SK-N-SH (cell line): ENCODE measurements around the gene FAM221B. TPM values are rescaled to one million over a fixed set of nuclear protein-coding genes. Genes with fewer than 3 reads are reported as not detected.

Experiments used
- CTCF ChIA-PET: fragments of 300-600, 350-600 bp; formaldehyde crosslinking; extraction: SDS; loops from one replicate; lab custom pipeline; 2021; lab: Yijun Ruan, JAX
- POLR2A ChIA-PET: fragments of 350-600 bp; sonication (Branson Sonifier 250); formaldehyde crosslinking; extraction: SDS; loops from one replicate; lab custom pipeline; 2020; ENCODE audit warnings: antibody characterized with exemption, inconsistent platforms; lab: Yijun Ruan, JAX
- DNase-seq: peaks from one replicate; pipeline ENCODE4 v3.0.0; 2012
- H2AFZ ChIP-seq: fragments of 200-600 bp; sonication (generic); 2 replicates; pipeline ENCODE4 v1.8.1; 2016; ENCODE audit warnings: antibody characterized with exemption, mild to moderate bottlenecking, low read depth
- H3F3A ChIP-seq: fragments of 200-600 bp; sonication (generic); replicated peaks from 2 replicates; pipeline ENCODE3; 2016; ENCODE audit warnings: antibody characterized with exemption, mild to moderate bottlenecking; ENCODE audit not compliant: insufficient read depth
- H3K27ac ChIP-seq, 2 experiments: fragments of 200-500 bp in 1 of 2; fragments of 200-600 bp in 1 of 2; sonication (Bioruptor generic) in 1 of 2; sonication (generic), shearing (Covaris generic) in 1 of 2; 2 replicates each; pipeline versions ENCODE4 v1.5.1 to v1.6.1; 2014 to 2016; ENCODE audit warnings: low read depth in 2 of 2, inconsistent platforms in 1 of 2, low read length in 1 of 2, mild to moderate bottlenecking in 1 of 2, mixed read lengths in 1 of 2
- H3K27me3 ChIP-seq: fragments of 200-600 bp; sonication (generic), shearing (Covaris generic); 2 replicates; pipeline ENCODE4 v1.6.1; 2016; ENCODE audit warnings: mixed run types; ENCODE audit not compliant: insufficient read depth
- H3K36me3 ChIP-seq, 2 experiments: fragments of 200-500 bp in 1 of 2; fragments of 200-600 bp in 1 of 2; sonication (Bioruptor generic) in 1 of 2; sonication (generic) in 1 of 2; replicated peaks in 1 of 2; 2 replicates each; pipeline versions ENCODE3 to v1.5.1; 2014 to 2016; ENCODE audit warnings: low read length in 1 of 2, mild to moderate bottlenecking in 1 of 2; ENCODE audit not compliant: insufficient read depth in 2 of 2, control insufficient read depth in 1 of 2
- H3K4me1 ChIP-seq, 2 experiments: fragments of 200-500 bp in 1 of 2; fragments of 200-600 bp in 1 of 2; sonication (Bioruptor generic) in 1 of 2; sonication (generic), shearing (Covaris generic) in 1 of 2; 2 replicates each; pipeline versions ENCODE4 v1.5.1 to v1.6.1; 2014 to 2016; ENCODE audit warnings: low read depth in 1 of 2, low read length in 1 of 2, mixed run types in 1 of 2; ENCODE audit not compliant: insufficient read depth in 2 of 2, control insufficient read depth in 1 of 2
- H3K4me2 ChIP-seq: fragments of 200-600 bp; sonication (generic), shearing (Covaris generic); 2 replicates; pipeline ENCODE4 v1.6.1; 2017; ENCODE audit warnings: mixed run types
- H3K4me3 ChIP-seq, 2 experiments: fragments of 200-500 bp in 1 of 2; fragments of 200-600 bp in 1 of 2; sonication (Bioruptor generic) in 1 of 2; sonication (generic), shearing (Covaris generic) in 1 of 2; 2 replicates each; pipeline versions ENCODE4 v1.5.1 to v1.8.1; 2014 to 2016; ENCODE audit warnings: low read depth in 2 of 2, inconsistent platforms in 1 of 2, low read length in 1 of 2, mild to moderate bottlenecking in 1 of 2, mixed read lengths in 1 of 2, moderate library complexity in 1 of 2
- H3K79me2 ChIP-seq: fragments of 200-600 bp; sonication (generic); 2 replicates; pipeline ENCODE4 v1.8.1; 2017; ENCODE audit warnings: mild to moderate bottlenecking; ENCODE audit not compliant: insufficient read depth
- H3K9ac ChIP-seq: fragments of 200-600 bp; sonication (generic); 2 replicates; pipeline ENCODE4 v1.6.1; 2017; ENCODE audit warnings: mixed run types
- H3K9me2 ChIP-seq: fragments of 200-600 bp; sonication (generic); 2 replicates; pipeline ENCODE4 v1.6.1; 2017; ENCODE audit warnings: mixed run types
- H3K9me3 ChIP-seq: fragments of 200-600 bp; sonication (generic); 2 replicates; pipeline ENCODE4 v1.6.1; 2017; ENCODE audit warnings: mixed run types, mild to moderate bottlenecking, moderate library complexity
- H4K20me1 ChIP-seq: fragments of 200-600 bp; sonication (generic); 2 replicates; pipeline ENCODE4 v1.6.1; 2017; ENCODE audit warnings: mild to moderate bottlenecking, mixed run types; ENCODE audit not compliant: insufficient read depth
- CHD2 ChIP-seq: fragments of 150-350 bp; IDR thresholded peaks from 2 replicates; pipeline ENCODE4 v1.6.1; 2018; ENCODE audit warnings: low read length; ENCODE audit not compliant: partially characterized antibody
- FOSL2 ChIP-seq: IDR thresholded peaks from 2 replicates; pipeline ENCODE4 v1.4.0; 2012; ENCODE audit warnings: low read depth, mild to moderate bottlenecking, moderate library complexity, borderline replicate concordance
- FOXM1 ChIP-seq: IDR thresholded peaks from 2 replicates; pipeline ENCODE4 v1.4.0; 2012; ENCODE audit warnings: low read depth, mild to moderate bottlenecking
- GATA2 ChIP-seq: sonication (generic); formaldehyde crosslinking; IDR thresholded peaks from 2 replicates; pipeline ENCODE4 v1.5.0; 2020; ENCODE audit warnings: mild to moderate bottlenecking, missing genetic modification reagents
- MXI1 ChIP-seq: IDR thresholded peaks from 2 replicates; pipeline ENCODE4 v1.6.1; 2012; ENCODE audit warnings: mild to moderate bottlenecking, low read depth, low read length, improper control_type of control experiment
- NFIC ChIP-seq: IDR thresholded peaks from 2 replicates; pipeline ENCODE4 v1.4.0; 2012; ENCODE audit warnings: borderline replicate concordance
- RAD21 ChIP-seq: IDR thresholded peaks from 2 replicates; pipeline ENCODE4 v1.6.1; 2012; ENCODE audit warnings: mild to moderate bottlenecking, low read length
- RCOR1 ChIP-seq: fragments of 150-350 bp; IDR thresholded peaks from 2 replicates; pipeline ENCODE4 v1.6.1; 2017; ENCODE audit warnings: antibody characterized with exemption, low read length
- RXRA ChIP-seq: IDR thresholded peaks from 2 replicates; pipeline ENCODE4 v1.4.0; 2012; ENCODE audit warnings: low read depth, mild to moderate bottlenecking, borderline replicate concordance
- SMC3 ChIP-seq: IDR thresholded peaks from 2 replicates; pipeline ENCODE4 v1.6.1; 2012; ENCODE audit warnings: low read depth, low read length, improper control_type of control experiment
- TAF1 ChIP-seq: IDR thresholded peaks from 2 replicates; pipeline ENCODE4 v1.6.1; 2012; ENCODE audit warnings: low read depth, mild to moderate bottlenecking, low read length, moderate library complexity, borderline replicate concordance
- TEAD4 ChIP-seq: IDR thresholded peaks from 2 replicates; pipeline ENCODE4 v1.4.0; 2012; ENCODE audit warnings: mild to moderate bottlenecking, borderline replicate concordance; ENCODE audit not compliant: insufficient read depth
- WGBS: methylation state at CpG from one replicate; pipeline ENCODE4 v1.1.6; 2017; ENCODE audit warnings: low lambda C conversion rate; 5-methylcytosine and 5-hydroxymethylcytosine counted together
- polyA plus RNA-seq, 3 experiments: library from polyadenylated mRNA; depleted of rRNA; stranded (reverse); fragments of >200 nt; gene quantifications; 2 replicates each; pipeline ENCODE4 v1.2.3, GENCODE V29; 2012
- TF ChIP-seq, protein P1 (sequence below): IDR thresholded peaks from 2 replicates; pipeline ENCODE4 v1.4.0; 2012; ENCODE audit warnings: low read depth, borderline replicate concordance
- TF ChIP-seq, protein P2 (sequence below): fragments of 200-600 bp; sonication (generic); IDR thresholded peaks from 2 replicates; pipeline ENCODE4 v1.6.1; 2017; ENCODE audit warnings: antibody characterized with exemption, mild to moderate bottlenecking, moderate library complexity
- TF ChIP-seq, protein P3 (sequence below): IDR thresholded peaks from 2 replicates; pipeline ENCODE4; 2012
- TF ChIP-seq, protein P4 (sequence below): fragments of 150-350 bp; IDR thresholded peaks from 2 replicates; pipeline ENCODE4 v1.6.1; 2017; ENCODE audit warnings: antibody characterized with exemption, low read length, low read depth, borderline replicate concordance
- TF ChIP-seq, protein P5 (sequence below): IDR thresholded peaks from 2 replicates; pipeline ENCODE4 v1.4.0; 2012; ENCODE audit warnings: low read depth, borderline replicate concordance

Gene FAM221B
- polyA plus RNA-seq, 1 of the 3 experiments (the other 2 are of a cell fraction), result not detected

DNA sequence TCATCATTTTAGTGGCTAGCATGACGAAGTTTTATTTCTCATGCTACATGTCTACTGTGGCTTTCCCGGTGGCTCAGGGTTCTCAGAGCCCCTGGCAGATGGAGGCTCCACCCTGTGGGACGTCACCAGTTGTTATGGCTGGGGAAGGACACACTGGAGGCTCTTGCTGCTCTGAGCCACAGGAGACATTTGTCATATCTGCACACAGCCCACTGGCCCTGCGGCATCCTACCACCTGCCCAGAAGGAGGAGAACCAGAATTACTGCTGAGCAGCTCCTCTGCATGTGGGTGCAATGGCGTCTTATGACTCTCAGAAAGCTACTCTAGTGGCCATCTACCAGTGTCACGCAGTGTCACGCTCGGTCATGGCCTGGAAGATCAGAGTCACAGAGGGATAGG, 35.1 kb upstream of the FAM221B start:
- H4K20me1 ChIP-seq, result no peaks in the 10 kb centered on the region
- H3K79me2 ChIP-seq, result no peaks in the 10 kb centered on the region
- no peak overlapping the region for H3K4me3 ChIP-seq
- TF ChIP-seq RXRA, result no peak
- no peak for TF ChIP-seq RCOR1
- TF ChIP-seq, protein P1, sequence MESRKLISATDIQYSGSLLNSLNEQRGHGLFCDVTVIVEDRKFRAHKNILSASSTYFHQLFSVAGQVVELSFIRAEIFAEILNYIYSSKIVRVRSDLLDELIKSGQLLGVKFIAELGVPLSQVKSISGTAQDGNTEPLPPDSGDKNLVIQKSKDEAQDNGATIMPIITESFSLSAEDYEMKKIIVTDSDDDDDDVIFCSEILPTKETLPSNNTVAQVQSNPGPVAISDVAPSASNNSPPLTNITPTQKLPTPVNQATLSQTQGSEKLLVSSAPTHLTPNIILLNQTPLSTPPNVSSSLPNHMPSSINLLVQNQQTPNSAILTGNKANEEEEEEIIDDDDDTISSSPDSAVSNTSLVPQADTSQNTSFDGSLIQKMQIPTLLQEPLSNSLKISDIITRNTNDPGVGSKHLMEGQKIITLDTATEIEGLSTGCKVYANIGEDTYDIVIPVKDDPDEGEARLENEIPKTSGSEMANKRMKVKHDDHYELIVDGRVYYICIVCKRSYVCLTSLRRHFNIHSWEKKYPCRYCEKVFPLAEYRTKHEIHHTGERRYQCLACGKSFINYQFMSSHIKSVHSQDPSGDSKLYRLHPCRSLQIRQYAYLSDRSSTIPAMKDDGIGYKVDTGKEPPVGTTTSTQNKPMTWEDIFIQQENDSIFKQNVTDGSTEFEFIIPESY, result no peak
- TF ChIP-seq, protein P2, sequence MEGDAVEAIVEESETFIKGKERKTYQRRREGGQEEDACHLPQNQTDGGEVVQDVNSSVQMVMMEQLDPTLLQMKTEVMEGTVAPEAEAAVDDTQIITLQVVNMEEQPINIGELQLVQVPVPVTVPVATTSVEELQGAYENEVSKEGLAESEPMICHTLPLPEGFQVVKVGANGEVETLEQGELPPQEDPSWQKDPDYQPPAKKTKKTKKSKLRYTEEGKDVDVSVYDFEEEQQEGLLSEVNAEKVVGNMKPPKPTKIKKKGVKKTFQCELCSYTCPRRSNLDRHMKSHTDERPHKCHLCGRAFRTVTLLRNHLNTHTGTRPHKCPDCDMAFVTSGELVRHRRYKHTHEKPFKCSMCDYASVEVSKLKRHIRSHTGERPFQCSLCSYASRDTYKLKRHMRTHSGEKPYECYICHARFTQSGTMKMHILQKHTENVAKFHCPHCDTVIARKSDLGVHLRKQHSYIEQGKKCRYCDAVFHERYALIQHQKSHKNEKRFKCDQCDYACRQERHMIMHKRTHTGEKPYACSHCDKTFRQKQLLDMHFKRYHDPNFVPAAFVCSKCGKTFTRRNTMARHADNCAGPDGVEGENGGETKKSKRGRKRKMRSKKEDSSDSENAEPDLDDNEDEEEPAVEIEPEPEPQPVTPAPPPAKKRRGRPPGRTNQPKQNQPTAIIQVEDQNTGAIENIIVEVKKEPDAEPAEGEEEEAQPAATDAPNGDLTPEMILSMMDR, result no peak
- TF ChIP-seq GATA2 (CRISPR knock-in tag), result no peak
- no peak overlapping the region for H2AFZ ChIP-seq
- H3K4me2 ChIP-seq, result no peak overlapping the region
- ChIA-PET CTCF (interaction anchor here (2.1 to 4.9 kb wide), 3 partner anchors 19 to 74 kb away, joined by 8 to 25 read pairs (median 13); no protein-coding TSS in a partner anchor), POLR2A (no interaction called here)
- WGBS, result 45% methylated on average over 6 of the region's 8 CpGs
- no peaks in the 10 kb centered on the region; the same call in 1 of the 2 replicates for H3K27me3 ChIP-seq
- H3F3A ChIP-seq, result no peaks in the 10 kb centered on the region
- no peaks in the 10 kb centered on the region for H3K9me3 ChIP-seq
- DNase-seq, result no peak
- H3K4me1 ChIP-seq, result peaks cover 0 to 9% of the 10 kb centered on the region in 2 experiments; a peak in 1 of 4 replicates
- no peak overlapping the region for H3K27ac ChIP-seq
- H3K36me3 ChIP-seq, result no peaks in the 10 kb centered on the region
- no peaks in the 10 kb centered on the region for H3K9me2 ChIP-seq
- no peak overlapping the region for H3K9ac ChIP-seq

DNA sequence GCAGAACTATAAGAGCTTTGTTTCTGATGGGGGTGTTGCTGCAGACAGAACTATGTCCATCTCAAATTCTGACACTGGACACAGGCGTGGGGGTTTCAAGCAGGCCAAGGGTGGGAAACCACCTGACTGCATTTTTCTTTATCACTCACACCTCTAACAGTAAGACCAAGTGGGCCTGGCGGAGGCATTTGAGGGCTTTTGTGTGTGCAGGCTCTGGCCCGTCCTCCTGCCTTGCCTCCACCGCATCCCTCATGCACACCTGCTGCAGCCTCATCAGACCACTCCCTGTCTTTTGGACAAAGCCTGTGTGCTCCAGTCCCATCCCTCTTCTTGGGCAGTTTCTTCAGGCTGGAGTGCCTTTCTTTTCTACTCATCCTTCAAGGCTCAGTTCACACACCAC, 33.8 kb upstream of the FAM221B start:
- Histone ChIP-seq H3K4me2 (no peak overlapping the region), H3K79me2 (no peaks in the 10 kb centered on the region), H3K9me2 (no peaks in the 10 kb centered on the region), H4K20me1 (no peaks in the 10 kb centered on the region), H3K4me1 (peaks cover 0 to 9% of the 10 kb centered on the region in 2 experiments; a peak in 1 of 4 replicates), H3K9me3 (no peaks in the 10 kb centered on the region), H3K27me3 (no peaks in the 10 kb centered on the region; the same call in 1 of the 2 replicates), H2AFZ (no peak overlapping the region), H3K36me3 (no peaks in the 10 kb centered on the region), H3K27ac (no peak overlapping the region)
- DNase-seq, result no peak
- CTCF ChIA-PET, result interaction anchor here (1.2 to 4.9 kb wide), 3 partner anchors 20 to 73 kb away, joined by 3 to 25 read pairs (median 13); no protein-coding TSS in a partner anchor
- POLR2A ChIA-PET, result no interaction called here
- 53% methylated on average over 4 of the region's 4 CpGs for WGBS
- no peak for TF ChIP-seq TEAD4
- no peak for TF ChIP-seq FOSL2
- TF ChIP-seq, protein P3, sequence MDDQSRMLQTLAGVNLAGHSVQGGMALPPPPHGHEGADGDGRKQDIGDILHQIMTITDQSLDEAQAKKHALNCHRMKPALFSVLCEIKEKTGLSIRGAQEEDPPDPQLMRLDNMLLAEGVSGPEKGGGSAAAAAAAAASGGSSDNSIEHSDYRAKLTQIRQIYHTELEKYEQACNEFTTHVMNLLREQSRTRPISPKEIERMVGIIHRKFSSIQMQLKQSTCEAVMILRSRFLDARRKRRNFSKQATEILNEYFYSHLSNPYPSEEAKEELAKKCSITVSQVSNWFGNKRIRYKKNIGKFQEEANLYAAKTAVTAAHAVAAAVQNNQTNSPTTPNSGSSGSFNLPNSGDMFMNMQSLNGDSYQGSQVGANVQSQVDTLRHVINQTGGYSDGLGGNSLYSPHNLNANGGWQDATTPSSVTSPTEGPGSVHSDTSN, result no peak
- TF ChIP-seq TAF1, result no peak
- no peak for TF ChIP-seq GATA2 (CRISPR knock-in tag)
- TF ChIP-seq MXI1, result no peak
- TF ChIP-seq FOXM1, result no peak
- TF ChIP-seq SMC3, result no peak
- no peak for TF ChIP-seq RAD21
- TF ChIP-seq NFIC, result no peak
- no peak for TF ChIP-seq RCOR1
- TF ChIP-seq, protein P1, result no peak
- TF ChIP-seq, protein P4, sequence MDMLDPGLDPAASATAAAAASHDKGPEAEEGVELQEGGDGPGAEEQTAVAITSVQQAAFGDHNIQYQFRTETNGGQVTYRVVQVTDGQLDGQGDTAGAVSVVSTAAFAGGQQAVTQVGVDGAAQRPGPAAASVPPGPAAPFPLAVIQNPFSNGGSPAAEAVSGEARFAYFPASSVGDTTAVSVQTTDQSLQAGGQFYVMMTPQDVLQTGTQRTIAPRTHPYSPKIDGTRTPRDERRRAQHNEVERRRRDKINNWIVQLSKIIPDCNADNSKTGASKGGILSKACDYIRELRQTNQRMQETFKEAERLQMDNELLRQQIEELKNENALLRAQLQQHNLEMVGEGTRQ, result no peak
- TF ChIP-seq, protein P5, sequence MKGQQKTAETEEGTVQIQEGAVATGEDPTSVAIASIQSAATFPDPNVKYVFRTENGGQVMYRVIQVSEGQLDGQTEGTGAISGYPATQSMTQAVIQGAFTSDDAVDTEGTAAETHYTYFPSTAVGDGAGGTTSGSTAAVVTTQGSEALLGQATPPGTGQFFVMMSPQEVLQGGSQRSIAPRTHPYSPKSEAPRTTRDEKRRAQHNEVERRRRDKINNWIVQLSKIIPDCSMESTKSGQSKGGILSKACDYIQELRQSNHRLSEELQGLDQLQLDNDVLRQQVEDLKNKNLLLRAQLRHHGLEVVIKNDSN, result no peak
- no peak for TF ChIP-seq CHD2
- TF ChIP-seq, all 33 proteins: peak for 0
- no peak overlapping the region for H3K4me3 ChIP-seq
- H3K9ac ChIP-seq, result no peak overlapping the region
- H3F3A ChIP-seq, result no peaks in the 10 kb centered on the region
